ENCODE data around the gene SMIM1. TPM values are rescaled to one million over a fixed set of nuclear protein-coding genes. Genes with fewer than 3 reads are reported as not detected.

The SMIM1 gene, protein sequence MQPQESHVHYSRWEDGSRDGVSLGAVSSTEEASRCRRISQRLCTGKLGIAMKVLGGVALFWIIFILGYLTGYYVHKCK
- 0.92 TPM for total RNA-seq

DNA sequence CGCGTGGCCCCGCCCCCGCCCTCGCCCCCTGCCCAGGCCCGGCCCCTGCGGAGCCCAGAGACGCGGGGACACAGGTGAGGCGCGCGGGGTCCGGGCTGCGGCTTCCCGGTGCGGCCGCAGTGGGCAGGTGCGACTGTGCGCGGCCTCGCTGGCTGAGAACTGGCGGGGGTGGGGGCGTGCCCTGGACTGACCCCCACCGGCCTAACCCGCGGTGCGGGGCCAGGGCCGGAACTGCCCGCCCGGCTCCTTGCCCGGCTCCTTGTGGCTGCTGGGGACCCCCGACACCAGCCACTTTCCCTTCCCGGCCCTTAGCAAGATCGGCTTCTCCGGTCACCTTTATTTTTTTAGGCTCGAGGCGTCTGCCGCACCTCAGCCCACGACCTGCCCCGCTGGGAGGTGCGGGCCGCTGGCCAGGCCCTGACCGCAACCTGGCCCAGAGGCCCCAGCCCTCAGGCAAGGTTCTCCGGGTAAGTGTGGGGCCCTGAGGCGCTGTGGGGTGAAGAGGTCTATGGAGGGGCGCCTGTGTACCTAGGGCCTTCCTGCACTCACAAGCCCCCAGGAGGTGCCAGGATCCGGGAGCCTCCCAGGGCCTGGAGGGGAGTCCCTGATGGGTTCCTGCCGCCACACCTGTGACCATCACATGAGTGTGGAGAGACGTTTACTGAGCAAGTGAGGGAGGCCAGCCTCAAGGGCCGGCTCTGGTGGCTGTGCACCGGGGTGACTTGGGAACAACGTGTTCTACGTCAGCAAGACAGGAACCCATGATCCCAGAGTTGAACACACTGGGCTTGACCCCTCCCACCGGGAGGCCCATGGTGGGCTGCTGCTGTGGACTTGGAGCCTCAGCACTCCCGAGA lies at the start of gene SMIM1:
Gene SMIM1 (plus strand): TSS at position 35 of the 857 bp plus-strand sequence. CDS start 2,625 bp downstream, outside the sequence.

DNA sequence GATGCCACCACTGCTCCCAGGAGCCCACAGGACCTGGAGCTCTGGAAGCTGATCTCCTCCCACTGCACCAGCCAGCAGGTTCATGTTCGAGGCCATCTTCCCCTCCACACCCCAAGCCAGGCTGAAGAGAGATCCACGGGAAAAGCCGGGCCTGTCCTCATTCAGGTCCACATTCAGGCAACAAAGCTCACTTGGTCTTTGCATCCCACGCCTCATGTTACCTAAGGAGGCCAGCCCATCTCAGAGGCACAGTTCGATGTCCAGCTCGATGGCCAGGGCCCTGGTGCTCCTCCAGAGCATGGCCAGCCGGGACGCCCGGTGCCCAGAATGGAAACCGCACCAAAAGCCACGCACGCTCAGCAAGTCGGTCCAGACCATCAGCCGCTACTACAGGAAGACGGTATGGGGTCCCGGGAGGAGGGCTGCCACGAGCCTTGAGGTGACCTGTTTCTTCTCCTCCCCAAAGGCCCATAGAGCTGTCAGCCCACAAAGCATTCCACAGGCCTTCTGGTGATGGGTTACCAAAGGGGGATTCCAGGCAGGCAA lies 20.1 kb upstream of the SMIM1 start, which contains the start of gene CCDC27:
Gene CCDC27 (plus strand): TSS at position 51 of the 546 bp plus-strand sequence. CDS start 32 bp downstream, at position 83.

DNA sequence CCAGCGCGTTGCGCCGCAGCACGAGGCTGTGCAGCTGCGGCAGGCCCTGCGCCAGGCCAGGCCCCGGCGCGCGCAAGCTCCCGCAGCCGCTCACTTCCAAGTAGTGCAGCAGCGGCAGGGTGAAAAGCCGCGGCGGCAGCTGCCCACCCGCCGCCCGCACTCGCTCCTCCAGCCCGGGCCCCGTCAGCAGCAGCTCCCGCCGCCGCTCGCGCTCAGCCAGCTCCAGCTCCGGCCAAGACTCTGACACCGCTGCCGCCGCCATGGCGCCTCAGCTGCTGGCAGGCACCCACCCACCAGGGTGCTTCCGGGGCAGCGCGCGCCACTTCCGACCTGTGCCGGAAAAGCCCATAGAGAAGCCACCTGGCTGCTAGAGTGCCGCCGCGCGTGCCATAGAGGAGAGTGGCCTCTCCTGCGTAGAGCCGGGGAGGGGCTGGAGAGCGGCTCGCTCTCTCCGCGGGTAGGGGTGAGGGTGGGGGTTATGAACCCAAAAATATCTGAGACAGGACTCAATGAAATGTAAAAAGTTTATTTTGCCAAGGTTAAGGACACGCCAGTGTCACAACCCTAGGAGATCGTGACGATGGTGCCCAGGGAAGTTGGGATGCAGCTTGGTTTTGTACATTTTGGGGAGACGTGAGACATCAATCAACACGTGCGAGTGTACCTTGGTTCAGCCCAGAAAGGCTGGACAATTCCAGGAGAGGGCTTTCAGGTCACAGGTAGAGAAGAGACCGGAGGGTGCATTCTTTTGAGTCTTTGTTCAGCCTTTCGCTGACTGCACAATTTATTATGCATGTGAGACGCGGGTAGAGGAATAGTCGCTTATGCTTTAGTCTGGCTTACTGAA lies 23.9 kb downstream of the SMIM1 start, which contains the start of gene LRRC47:
Gene LRRC47 (minus strand): TSS at position 284 of the 847 bp plus-strand sequence. CDS start 22 bp downstream, at position 262.

Small RNA genes within 50 kb of the gene (small RNA-seq; reads per million reads assigned to genes)
- gene RF02197: not detected
- gene RN7SL574P: not detected

Other genes with a start within 250 kb of the SMIM1 start
- gene MEGF6, start 161.2 kb upstream of the SMIM1 start, total RNA-seq: 5.8 TPM
- 40.4 TPM for gene TPRG1L, start 147.7 kb upstream of the SMIM1 start, total RNA-seq
- gene WRAP73, start 122.6 kb upstream of the SMIM1 start, total RNA-seq: 11.1 TPM
- gene TP73, start 120.2 kb upstream of the SMIM1 start, total RNA-seq: 0.92 TPM
- gene CCDC27, start 20.3 kb upstream of the SMIM1 start, total RNA-seq: not detected
- 32.1 TPM for gene LRRC47, start 23.7 kb downstream of the SMIM1 start, total RNA-seq
- gene CEP104, start 84.5 kb downstream of the SMIM1 start, total RNA-seq: 24.9 TPM
- 6.5 TPM for gene DFFB, start 84.7 kb downstream of the SMIM1 start, total RNA-seq
- gene C1orf174, start 127.5 kb downstream of the SMIM1 start, total RNA-seq: 25.6 TPM

All from diencephalon (tissue), 1 donor.